Gastroesophageal sphincter (tissue), 3 donors: ENCODE measurements around the gene ELMO1.

ENCODE experiments used
- CTCF ChIP-seq, 4 experiments: fragments of 200-600 bp in 2 of 4; fragments of 450-650 bp in 2 of 4; sonication (generic) in 1 of 4; IDR thresholded peaks; one replicate each; pipeline ENCODE4 v1.5.1; 2017 to 2019; ENCODE audit warnings: antibody characterized with exemption in 4 of 4, mild to moderate bottlenecking in 2 of 4, moderate library complexity in 2 of 4
- EP300 ChIP-seq: sonication (generic); formaldehyde crosslinking; IDR thresholded peaks from one replicate; pipeline ENCODE4 v1.6.1; 2017; ENCODE audit warnings: antibody characterized with exemption, mild to moderate bottlenecking
- POLR2AphosphoS5 ChIP-seq: sonication (generic); formaldehyde crosslinking; IDR thresholded peaks from one replicate; pipeline ENCODE4 v1.6.1; 2017; ENCODE audit warnings: antibody characterized with exemption

- TF ChIP-seq CTCF (IDR thresholded peaks at IDR 0.05) (no peak), POLR2AphosphoS5 (no peak), EP300 (no peak)
These were observed 432.4 kb downstream of the ELMO1 start for GRCh38 chr7:37016064-37016878.
